HEK293T (cell line): ENCODE results near the gene NAT8L.

Experiments used
- CTCF ChIA-PET: fragments of 350-600 bp; formaldehyde crosslinking; extraction: SDS; loops from one replicate; lab custom pipeline; 2021; ENCODE audit warnings: antibody characterized with exemption, inconsistent platforms; lab: Yijun Ruan, JAX
- POLR2A ChIA-PET: fragments of 350-600 bp; formaldehyde crosslinking; extraction: SDS; loops from one replicate; lab custom pipeline; 2020; ENCODE audit warnings: antibody characterized with exemption, inconsistent platforms; lab: Yijun Ruan, JAX
- DNase-seq: peaks from one replicate; pipeline ENCODE4 v3.0.0; 2012; ENCODE audit warnings: mixed read lengths; ENCODE audit errors: extremely low spot score
- ARNT ChIP-seq: fragments of 450-650 bp; IDR thresholded peaks from 2 replicates; pipeline ENCODE4 v1.6.1; 2017; ENCODE audit warnings: mild to moderate bottlenecking
- BHLHE40 ChIP-seq: fragments of 450-650 bp; IDR thresholded peaks from 2 replicates; pipeline ENCODE4 v1.6.1; 2016; ENCODE audit warnings: mild to moderate bottlenecking, moderate library complexity, borderline replicate concordance
- CTBP1 ChIP-seq: fragments of 450-650 bp; IDR thresholded peaks from 2 replicates; pipeline ENCODE4 v1.6.1; 2016; ENCODE audit warnings: borderline replicate concordance
- ELF4 ChIP-seq: fragments of 450-650 bp; IDR thresholded peaks from 2 replicates; pipeline ENCODE4 v1.6.1; 2017; ENCODE audit warnings: antibody characterized with exemption
- FOXA1 ChIP-seq: fragments of 450-650 bp; IDR thresholded peaks from 2 replicates; pipeline ENCODE4 v1.6.1; 2016; ENCODE audit warnings: mild to moderate bottlenecking
- FOXK2 ChIP-seq: fragments of 450-650 bp; IDR thresholded peaks from 2 replicates; pipeline ENCODE4 v1.6.1; 2016; ENCODE audit warnings: mild to moderate bottlenecking
- FOXM1 ChIP-seq: fragments of 450-650 bp; IDR thresholded peaks from 2 replicates; pipeline ENCODE4 v1.6.1; 2017; ENCODE audit warnings: mild to moderate bottlenecking, borderline replicate concordance
- HDGF ChIP-seq: fragments of 450-650 bp; IDR thresholded peaks from 2 replicates; pipeline ENCODE4 v1.6.1; 2017; ENCODE audit warnings: antibody characterized with exemption, borderline replicate concordance
- L3MBTL2 ChIP-seq: fragments of 450-650 bp; conservative IDR thresholded peaks from 2 replicates; pipeline ENCODE4 v1.6.1; 2016; ENCODE audit warnings: mild to moderate bottlenecking
- LEF1 ChIP-seq: fragments of 450-650 bp; IDR thresholded peaks from 2 replicates; pipeline ENCODE4 v1.6.1; 2017; ENCODE audit warnings: mild to moderate bottlenecking, borderline replicate concordance
- NFRKB ChIP-seq: fragments of 450-650 bp; IDR thresholded peaks from 2 replicates; pipeline ENCODE4 v1.6.1; 2016; ENCODE audit warnings: mild to moderate bottlenecking, moderate library complexity
- SP1 ChIP-seq: fragments of 450-650 bp; IDR thresholded peaks from 2 replicates; pipeline ENCODE4 v1.6.1; 2017
- SUZ12 ChIP-seq: fragments of 450-650 bp; IDR thresholded peaks from 2 replicates; pipeline ENCODE4 v1.6.1; 2016; ENCODE audit warnings: mild to moderate bottlenecking
- TARDBP ChIP-seq: fragments of 450-650 bp; IDR thresholded peaks from 2 replicates; pipeline ENCODE4 v1.6.1; 2016
- ZNF384 ChIP-seq: fragments of 450-650 bp; IDR thresholded peaks from 2 replicates; pipeline ENCODE4 v1.6.1; 2016
- TF ChIP-seq, protein P1 (sequence below): fragments of 450-650 bp; IDR thresholded peaks from 2 replicates; pipeline ENCODE4 v1.6.1; 2016

NAT8L gene

DNA sequence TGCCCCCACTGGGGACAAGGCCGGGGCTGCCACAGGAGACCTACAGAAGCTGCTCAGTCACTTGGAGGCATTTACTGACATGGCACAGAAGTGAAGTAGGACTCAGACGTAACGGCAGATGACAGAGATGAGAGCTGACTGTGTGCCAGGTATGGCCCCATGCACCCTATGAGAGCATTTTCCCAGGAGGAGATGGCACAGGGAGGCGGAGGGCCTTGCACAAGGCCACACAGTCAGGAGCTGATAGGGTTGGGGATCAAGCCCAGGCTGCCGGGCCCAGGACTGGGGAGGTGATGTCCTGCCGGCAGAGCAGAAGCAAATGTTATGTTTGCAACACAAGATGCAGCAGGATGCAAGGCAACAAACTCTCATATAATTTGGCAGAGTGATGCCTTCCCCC is 34.1 kb downstream of the NAT8L start:
- CTCF ChIA-PET: no interaction called here
- DNase-seq: no peak
- POLR2A ChIA-PET: no interaction called here
- TF ChIP-seq SP1 (no peak), SUZ12 (no peak), BHLHE40 (no peak), L3MBTL2 (no peak), FOXK2 (no peak)

DNA sequence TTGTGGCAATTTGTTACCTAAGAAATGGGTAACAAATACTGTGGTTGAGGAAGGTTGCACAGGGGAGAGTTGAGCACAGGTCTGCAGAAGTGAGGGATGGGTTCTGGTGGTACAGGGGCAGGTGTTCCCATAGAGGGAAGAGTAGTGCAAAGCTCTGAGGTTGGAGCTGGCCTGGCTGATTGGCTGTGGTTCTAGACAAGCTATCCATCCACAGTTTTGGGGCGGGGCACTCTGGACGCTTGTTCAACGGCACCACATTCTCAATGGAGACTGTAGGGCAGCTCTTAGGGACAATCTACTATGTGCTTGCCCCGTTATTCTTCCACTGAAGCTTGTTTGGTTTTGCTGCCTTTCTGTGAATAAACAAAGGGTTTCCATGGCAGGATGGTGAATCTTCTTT is 35.4 kb downstream of the NAT8L start:
- ChIA-PET POLR2A (no interaction called here), CTCF (no interaction called here)
- DNase-seq: no peak
- TF ChIP-seq LEF1: no peak
- no peak for TF ChIP-seq TARDBP
- no peak for TF ChIP-seq ZNF384
- TF ChIP-seq HDGF: no peak
- TF ChIP-seq ARNT: no peak
- TF ChIP-seq SUZ12: no peak
- TF ChIP-seq SP1: no peak
- no peak for TF ChIP-seq FOXM1
- TF ChIP-seq FOXA1: no peak
- TF ChIP-seq FOXK2: no peak
- no peak for TF ChIP-seq CTBP1
- TF ChIP-seq BHLHE40: no peak
- no peak for TF ChIP-seq NFRKB
- TF ChIP-seq L3MBTL2: no peak
- TF ChIP-seq ELF4: no peak
- TF ChIP-seq, protein P1, sequence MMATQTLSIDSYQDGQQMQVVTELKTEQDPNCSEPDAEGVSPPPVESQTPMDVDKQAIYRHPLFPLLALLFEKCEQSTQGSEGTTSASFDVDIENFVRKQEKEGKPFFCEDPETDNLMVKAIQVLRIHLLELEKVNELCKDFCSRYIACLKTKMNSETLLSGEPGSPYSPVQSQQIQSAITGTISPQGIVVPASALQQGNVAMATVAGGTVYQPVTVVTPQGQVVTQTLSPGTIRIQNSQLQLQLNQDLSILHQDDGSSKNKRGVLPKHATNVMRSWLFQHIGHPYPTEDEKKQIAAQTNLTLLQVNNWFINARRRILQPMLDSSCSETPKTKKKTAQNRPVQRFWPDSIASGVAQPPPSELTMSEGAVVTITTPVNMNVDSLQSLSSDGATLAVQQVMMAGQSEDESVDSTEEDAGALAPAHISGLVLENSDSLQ: no peak

DNA sequence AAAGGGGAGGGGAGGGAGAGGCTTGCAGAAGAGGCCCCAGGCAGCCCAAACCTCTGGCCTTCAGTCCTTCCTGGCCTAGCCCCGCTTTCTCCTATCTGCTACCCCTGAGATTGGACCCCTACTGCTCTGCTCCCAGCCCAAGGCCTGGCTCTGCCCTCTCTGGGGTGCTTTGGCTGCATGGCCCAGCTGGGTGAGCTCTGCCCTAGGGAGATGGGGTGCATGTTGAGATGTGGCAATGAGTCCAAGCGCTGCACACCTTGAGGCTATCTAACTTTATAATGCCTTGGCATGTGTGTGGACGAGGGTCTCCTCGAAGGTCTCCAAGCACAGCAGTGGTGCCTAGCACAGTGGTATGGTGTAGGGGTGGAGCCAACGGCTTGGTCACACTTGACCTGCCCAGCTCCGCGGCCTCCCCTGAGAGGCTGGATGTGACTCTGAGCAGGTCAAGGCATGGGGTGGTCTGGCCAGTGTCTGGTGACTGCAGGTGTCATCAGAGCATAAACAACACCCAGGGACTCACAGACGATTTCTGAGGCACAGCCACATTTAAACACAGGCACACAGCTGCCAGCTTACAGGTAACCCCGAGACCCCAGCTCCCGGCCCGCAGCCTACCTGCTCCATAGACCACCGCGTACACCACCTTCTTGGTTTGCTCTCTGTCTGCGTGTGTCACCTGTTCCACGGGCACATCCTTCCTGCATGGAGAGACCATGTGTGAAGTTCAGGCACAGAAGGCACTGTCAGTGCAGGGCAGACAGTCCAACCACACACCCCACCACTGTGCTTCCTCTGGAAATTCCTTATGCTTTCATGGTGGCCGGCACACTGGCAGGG is 36.3 kb downstream of the NAT8L start:
- no peak for TF ChIP-seq LEF1
- TF ChIP-seq FOXA1: no peak
- no peak for TF ChIP-seq CTBP1
- no peak for TF ChIP-seq FOXK2
- no peak for TF ChIP-seq HDGF
- POLR2A ChIA-PET: no interaction called here
- DNase-seq: no peak
- CTCF ChIA-PET: no interaction called here

DNA sequence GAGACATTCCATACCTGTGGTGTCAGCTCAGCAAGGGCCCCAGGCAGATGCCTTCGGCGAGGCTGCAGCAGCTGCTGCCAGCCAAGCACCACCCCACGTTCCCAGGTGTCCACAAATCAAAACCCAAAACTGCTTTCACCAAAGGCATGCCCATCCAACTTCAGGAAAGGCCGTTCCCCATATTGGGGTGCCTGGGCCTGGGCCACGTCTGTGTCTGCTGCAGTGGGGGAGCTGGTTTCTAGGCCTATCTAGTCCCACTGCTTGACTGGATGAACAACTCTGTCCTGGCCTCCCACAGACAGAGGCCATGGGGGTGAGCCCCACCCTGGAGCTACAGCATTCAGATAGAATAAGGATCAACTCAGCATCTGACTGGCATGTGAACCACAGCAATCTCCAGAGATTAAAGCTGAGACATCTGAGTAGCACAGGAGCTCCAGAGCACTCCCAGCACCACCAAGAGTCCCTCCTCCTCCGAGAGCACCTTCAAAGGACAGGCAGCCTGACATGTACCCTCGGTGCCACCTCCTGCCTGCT is 37.0 kb downstream of the NAT8L start:
- DNase-seq: no peak
- ChIA-PET CTCF (no interaction called here), POLR2A (no interaction called here)
- TF ChIP-seq ARNT: no peak
- TF ChIP-seq SUZ12: no peak
- TF ChIP-seq SP1: no peak
- no peak for TF ChIP-seq FOXA1
- TF ChIP-seq FOXK2: no peak
- TF ChIP-seq LEF1: no peak
- TF ChIP-seq, protein P1: no peak
- no peak for TF ChIP-seq CTBP1

GRCh38 chr4:2101346-2102044 is 42.4 kb downstream of the NAT8L start:
- CTCF ChIA-PET: no interaction called here

More at GRCh38 chr4:2101346-2102044, 42.4 kb downstream of the NAT8L start:
- POLR2A ChIA-PET: no interaction called here
- TF ChIP-seq TARDBP (no peak), ARNT (no peak), SUZ12 (no peak), CTBP1 (no peak), FOXK2 (no peak), FOXA1 (no peak), L3MBTL2 (no peak), BHLHE40 (no peak), NFRKB (no peak), ELF4 (no peak), HDGF (no peak), ZNF384 (no peak)
- TF ChIP-seq, protein P1: no peak
- no peak for DNase-seq
